AG09309 (cell line): ENCODE data around the gene MTPN.

Experiments used
- DNase-seq: peaks from one replicate; pipeline ENCODE4 v3.0.0-alpha.2; 2010; ENCODE audit warnings: low read depth
- H3K4me3 ChIP-seq: 2 replicates; pipeline ENCODE4 v1.5.1; 2011; ENCODE audit warnings: mild to moderate bottlenecking, low read depth, low read length, moderate library complexity; ENCODE audit not compliant: control insufficient read depth
- CTCF ChIP-seq: IDR thresholded peaks from 2 replicates; pipeline ENCODE4 v1.5.1; 2011; ENCODE audit warnings: mild to moderate bottlenecking, low read depth, low read length, inconsistent platforms; ENCODE audit not compliant: insufficient read depth, control insufficient read depth; ENCODE audit errors: missing control alignments

MTPN gene

DNA sequence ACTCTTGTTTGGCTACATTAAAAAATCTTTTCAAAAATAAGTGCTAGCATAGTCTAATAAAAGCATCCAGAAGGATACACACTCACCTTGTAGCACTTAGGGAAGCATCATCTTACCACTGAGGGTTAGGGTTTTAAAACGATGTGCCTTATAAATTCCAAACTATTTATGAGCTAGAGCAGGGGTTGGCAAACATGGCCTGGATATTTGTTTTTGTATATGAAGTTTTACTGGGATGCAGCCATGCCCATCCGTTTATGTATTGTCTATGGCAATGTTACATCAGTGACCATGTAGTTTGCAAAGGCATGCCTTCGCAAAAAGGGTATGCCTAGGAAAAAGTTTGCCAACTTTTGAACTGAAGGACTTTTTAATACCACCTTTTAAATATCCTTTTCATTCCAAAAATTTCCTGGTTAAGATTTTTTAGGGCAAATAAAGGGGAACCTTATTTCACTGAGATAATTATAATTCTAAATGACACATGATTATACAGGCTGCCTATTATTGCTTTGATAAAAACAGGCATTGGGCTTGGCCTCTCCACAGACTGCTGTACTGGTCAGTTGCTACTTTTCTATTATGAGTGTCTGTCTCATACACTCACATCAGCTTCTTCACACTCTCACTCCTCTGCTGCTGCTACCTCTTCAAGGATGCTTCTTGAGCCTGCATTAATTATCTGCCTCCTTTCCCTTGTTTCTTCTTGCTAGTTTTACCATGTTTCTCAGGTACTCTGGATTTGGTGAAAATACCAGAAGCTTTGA is 30.7 kb downstream of the MTPN start:
- no peak overlapping the region for H3K4me3 ChIP-seq
- no peak for TF ChIP-seq CTCF
- no peak for DNase-seq

DNA sequence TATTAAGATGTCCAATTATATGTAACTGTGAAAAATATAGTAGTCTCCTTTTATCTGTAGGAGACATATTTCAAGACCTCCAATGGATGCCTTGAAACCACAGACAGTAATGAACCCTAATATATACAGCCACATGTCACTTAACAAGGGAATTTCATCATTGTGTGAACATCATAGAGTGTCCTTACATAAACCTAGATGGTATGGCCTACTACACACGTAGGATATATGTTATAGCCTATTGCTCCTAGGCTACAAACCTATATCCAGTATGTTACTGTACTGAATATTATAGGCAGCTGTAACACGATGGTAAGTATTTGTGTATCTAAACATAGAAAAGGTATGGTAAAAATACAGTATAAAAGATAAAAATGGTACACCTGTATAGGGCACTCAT is 32.4 kb downstream of the MTPN start:
- no peak for TF ChIP-seq CTCF
- no peak overlapping the region for H3K4me3 ChIP-seq
- DNase-seq: no peak

DNA sequence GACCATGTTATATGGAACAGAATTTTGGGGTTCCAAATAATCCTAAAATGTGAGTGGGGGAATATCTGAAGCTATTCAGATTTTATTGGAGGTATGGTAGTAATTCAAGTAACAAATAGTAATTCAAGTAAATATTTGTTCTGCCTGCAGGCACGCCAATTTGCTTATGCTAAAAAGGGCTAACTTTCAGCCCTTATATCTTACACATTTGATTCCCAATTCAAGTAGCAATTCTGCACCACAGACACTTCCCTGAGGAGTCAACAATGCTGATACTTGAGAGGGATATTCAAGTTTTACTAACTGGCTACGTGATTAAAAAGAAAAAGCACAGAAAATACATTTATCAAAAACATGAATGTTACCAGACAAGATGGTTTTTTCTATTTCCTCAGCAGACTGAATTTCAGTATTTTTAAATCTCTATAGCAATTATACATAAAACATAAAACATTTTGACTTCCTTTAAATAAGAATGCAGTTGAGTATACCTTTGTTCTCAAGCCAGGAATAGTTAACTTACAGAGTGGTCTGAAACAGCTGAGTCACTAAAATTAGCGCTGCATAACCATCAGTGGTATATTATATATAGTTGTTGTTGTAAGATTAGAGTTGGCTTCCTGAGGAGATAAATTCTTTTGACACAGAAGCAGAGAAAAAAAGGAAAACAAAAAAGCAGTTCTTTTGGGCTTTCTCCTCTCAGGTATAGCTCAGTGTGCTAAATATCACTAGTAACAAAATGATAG is 33.9 kb downstream of the MTPN start:
- H3K4me3 ChIP-seq: no peak overlapping the region
- DNase-seq: no peak

GRCh38 chr7:135942614-135943013 is 34.5 kb downstream of the MTPN start:
- H3K4me3 ChIP-seq: no peak overlapping the region
- no peak for TF ChIP-seq CTCF
- DNase-seq: no peak

More for the DNA sequence above, 33.9 kb downstream of the MTPN start:
- TF ChIP-seq CTCF: no peak

DNA sequence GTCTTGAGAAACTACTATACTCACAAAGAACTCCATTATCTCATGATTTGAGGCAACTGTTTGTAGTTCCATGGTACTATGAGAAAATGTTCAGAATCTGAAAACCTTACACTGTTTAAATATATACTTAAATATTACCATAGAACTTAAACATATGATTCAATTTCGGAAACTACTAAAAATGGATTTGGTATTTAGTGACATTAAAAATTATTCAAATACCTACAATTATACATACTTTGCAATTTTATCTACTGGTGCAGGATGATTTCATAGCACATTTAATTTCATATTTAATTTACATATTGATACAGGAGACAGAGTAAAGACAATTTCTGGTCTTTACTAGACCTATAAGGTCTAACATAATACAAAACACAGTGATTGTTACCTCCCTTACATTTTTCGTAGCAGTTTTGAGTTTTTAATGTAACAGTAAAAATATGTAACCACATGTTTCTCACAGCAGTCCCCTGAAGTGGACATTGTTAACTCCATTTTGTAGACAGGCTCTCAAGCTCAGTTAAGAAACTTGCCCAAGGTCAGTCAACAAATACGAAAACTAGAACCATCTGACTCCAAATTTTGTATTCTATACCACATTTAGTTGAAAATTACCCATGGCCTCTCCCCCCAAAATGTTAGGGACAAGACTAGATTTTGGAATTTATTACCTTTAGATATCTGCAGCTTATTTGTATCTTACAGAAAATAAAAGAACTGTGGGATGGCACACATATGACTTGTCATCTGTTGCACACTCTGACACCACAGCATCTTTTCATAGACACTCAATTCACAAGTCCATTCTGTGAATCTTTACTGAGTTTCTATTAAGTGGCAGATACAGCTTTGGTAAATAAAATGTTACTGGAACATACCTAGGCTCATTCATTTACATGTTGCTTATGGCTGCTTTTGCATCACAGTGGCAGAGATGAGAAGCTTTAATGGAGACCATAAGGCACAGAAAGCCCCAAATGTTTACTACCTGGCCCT is 36.8 kb downstream of the MTPN start:
- TF ChIP-seq CTCF: no peak
- no peak overlapping the region for H3K4me3 ChIP-seq
- DNase-seq: no peak

GRCh38 chr7:135939261-135939812 is 37.8 kb downstream of the MTPN start:
- TF ChIP-seq CTCF: no peak
- no peak overlapping the region for H3K4me3 ChIP-seq
- DNase-seq: no peak
